B cell (primary cell): ENCODE measurements around the gene BAMBI. TPM values are rescaled to one million over a fixed set of nuclear protein-coding genes. Genes with fewer than 3 reads are reported as not detected.

Experiments used
- ATAC-seq: fragments of 200-7000 bp; cut with Tn5 transposase; one replicate; pipeline ENCODE4 v1.10.0; 2021; ENCODE audit warnings: low read depth, mild to moderate bottlenecking, moderate number of reproducible peaks, moderate library complexity
- CTCF ChIA-PET: fragments of 350-600 bp; sonication (Branson Sonifier 250); formaldehyde crosslinking; loops from one replicate; lab custom pipeline; 2021; ENCODE audit warnings: antibody characterized with exemption, inconsistent platforms; lab: Charles Lee
- POLR2A ChIA-PET: fragments of 350-600 bp; sonication (Branson Sonifier 250); formaldehyde crosslinking; loops from one replicate; lab custom pipeline; 2021; ENCODE audit warnings: antibody characterized with exemption; lab: Charles Lee
- DNase-seq: peaks from one replicate; pipeline ENCODE4 v3.0.0; 2013
- H2AFZ ChIP-seq: 2 replicates; pipeline ENCODE4 v1.6.1; 2012; ENCODE audit warnings: mild to moderate bottlenecking, low read depth, low read length; ENCODE audit not compliant: insufficient read depth, poor library complexity, severe bottlenecking
- H3K27ac ChIP-seq, 2 donors: 1 replicate in 1 of 2; 2 replicates in 1 of 2; pipeline ENCODE4 v1.5.1; 2012 to 2013; ENCODE audit warnings: low read length in 2 of 2, mild to moderate bottlenecking in 2 of 2, moderate library complexity in 1 of 2
- H3K27me3 ChIP-seq, 4 experiments: fragments of 200-600 bp in 1 of 4; sonication (generic) in 1 of 4; replicated peaks in 1 of 4; 1 replicate in 2 of 4; 2 replicates in 2 of 4; pipeline versions ENCODE4 v1.6.1 to v1.7.0; 2013 to 2016; ENCODE audit warnings: low read length in 3 of 4, mild to moderate bottlenecking in 2 of 4, mixed read lengths in 1 of 4, moderate library complexity in 1 of 4; ENCODE audit not compliant: insufficient read depth in 4 of 4, control insufficient read depth in 3 of 4; ENCODE audit errors: control extremely low read depth in 1 of 4
- H3K36me3 ChIP-seq, 2 experiments: replicated peaks in 1 of 2; 1 replicate in 1 of 2; 2 replicates in 1 of 2; pipeline versions ENCODE4 v1.6.1 to v1.7.1; 2013; ENCODE audit warnings: low read length in 1 of 2; ENCODE audit not compliant: insufficient read depth in 2 of 2, control insufficient read depth in 1 of 2; ENCODE audit errors: control extremely low read depth in 1 of 2, extremely low read depth in 1 of 2
- H3K4me1 ChIP-seq, 2 donors: fragments of 200-600 bp in 1 of 2; sonication (generic) in 1 of 2; 1 replicate in 1 of 2; 2 replicates in 1 of 2; pipeline versions ENCODE4 v1.5.1 to v1.6.1; 2013 to 2017; ENCODE audit warnings: low read length in 2 of 2; ENCODE audit not compliant: control insufficient read depth in 2 of 2, insufficient read depth in 2 of 2
- H3K4me2 ChIP-seq: replicated peaks from 2 replicates; pipeline ENCODE3; 2012; ENCODE audit warnings: mild to moderate bottlenecking, low read depth, low read length; ENCODE audit not compliant: poor library complexity, severe bottlenecking
- H3K4me3 ChIP-seq, 5 experiments: fragments of 200-600 bp in 1 of 5; sonication (generic) in 1 of 5; 1 replicate in 3 of 5; 2 replicates in 2 of 5; pipeline versions ENCODE4 v1.5.1 to v1.7.0; 2011 to 2016; ENCODE audit warnings: low read length in 4 of 5, mild to moderate bottlenecking in 4 of 5, low read depth in 2 of 5, control low read depth in 1 of 5, moderate library complexity in 1 of 5; ENCODE audit not compliant: insufficient read depth in 1 of 5; ENCODE audit errors: control extremely low read depth in 1 of 5, extremely low read depth in 1 of 5
- H3K79me2 ChIP-seq: fragments of 200-600 bp; sonication (generic); one replicate; pipeline ENCODE4 v1.6.0; 2016; ENCODE audit warnings: low read length; ENCODE audit not compliant: control insufficient read depth, insufficient read depth
- H3K9ac ChIP-seq: fragments of 200-600 bp; sonication (generic); 2 replicates; pipeline ENCODE4 v1.6.1; 2017; ENCODE audit warnings: mild to moderate bottlenecking, low read length, moderate library complexity
- H3K9me3 ChIP-seq, 3 donors: one replicate each; pipeline versions ENCODE4 v1.6.1 to v1.7.1; 2013; ENCODE audit warnings: low read length in 2 of 3; ENCODE audit not compliant: control insufficient read depth in 2 of 3, insufficient read depth in 1 of 3; ENCODE audit errors: control extremely low read depth in 1 of 3
- H4K20me1 ChIP-seq: 2 replicates; pipeline ENCODE4 v1.6.0; 2012; ENCODE audit warnings: mild to moderate bottlenecking, low read length; ENCODE audit not compliant: insufficient read depth, control insufficient read depth, poor library complexity, severe bottlenecking
- H3K27ac Mint-ChIP-seq: one replicate; pipeline ENCODE4 v1.8.0; 2021; ENCODE audit warnings: mixed read lengths
- H3K27me3 Mint-ChIP-seq: one replicate; pipeline ENCODE4 v1.8.0; 2021; ENCODE audit warnings: mixed read lengths
- H3K4me1 Mint-ChIP-seq: one replicate; pipeline ENCODE4 v1.8.0; 2021; ENCODE audit warnings: mixed read lengths
- H3K4me3 Mint-ChIP-seq: one replicate; pipeline ENCODE4 v1.8.0; 2021; ENCODE audit warnings: mixed read lengths
- H3K9me3 Mint-ChIP-seq: one replicate; pipeline ENCODE4 v1.8.0; 2022; ENCODE audit warnings: mixed read lengths; ENCODE audit not compliant: insufficient read depth
- CTCF ChIP-seq: fragments of 200-600 bp; IDR thresholded peaks from one replicate; pipeline ENCODE4 v1.8.0; 2022; ENCODE audit warnings: antibody characterized with exemption, mild to moderate bottlenecking
- EZH2 ChIP-seq: IDR thresholded peaks from 2 replicates; pipeline ENCODE4 v1.6.1; 2012; ENCODE audit warnings: borderline replicate concordance, low read depth, mild to moderate bottlenecking, moderate library complexity, low read length; ENCODE audit not compliant: insufficient read depth, poor library complexity, severe bottlenecking
- WGBS: methylation state at CpG from one replicate; pipeline ENCODE4 v1.1.5; 2013; ENCODE audit warnings: missing lambda C conversion rate; ENCODE audit not compliant: insufficient coverage; 5-methylcytosine and 5-hydroxymethylcytosine counted together
- intact Hi-C: fragments of 100-400 bp; cut with micrococcal nuclease; formaldehyde crosslinking; loops from one replicate; pipeline ENCODE4 v1.10.0; 2022
- polyA plus RNA-seq: library from polyadenylated mRNA; depleted of rRNA; stranded (reverse); fragments of >200 nt; gene quantifications from 2 replicates; pipeline ENCODE4 v1.2.3, GENCODE V29; 2012
- total RNA-seq, 2 donors: library from RNA; stranded (reverse); fragments of 120-200 nt in 1 of 2; gene quantifications; 1 replicate in 1 of 2; 2 replicates in 1 of 2; pipeline versions ENCODE4 v1.2.3 to v1.2.4, GENCODE V29; 2013 to 2022

The BAMBI gene
- total and polyA plus RNA-seq, 2 donors (not counting 1 experiment from before 2014, with no cell fraction given) = 0.84 to 1.9 TPM

DNA sequence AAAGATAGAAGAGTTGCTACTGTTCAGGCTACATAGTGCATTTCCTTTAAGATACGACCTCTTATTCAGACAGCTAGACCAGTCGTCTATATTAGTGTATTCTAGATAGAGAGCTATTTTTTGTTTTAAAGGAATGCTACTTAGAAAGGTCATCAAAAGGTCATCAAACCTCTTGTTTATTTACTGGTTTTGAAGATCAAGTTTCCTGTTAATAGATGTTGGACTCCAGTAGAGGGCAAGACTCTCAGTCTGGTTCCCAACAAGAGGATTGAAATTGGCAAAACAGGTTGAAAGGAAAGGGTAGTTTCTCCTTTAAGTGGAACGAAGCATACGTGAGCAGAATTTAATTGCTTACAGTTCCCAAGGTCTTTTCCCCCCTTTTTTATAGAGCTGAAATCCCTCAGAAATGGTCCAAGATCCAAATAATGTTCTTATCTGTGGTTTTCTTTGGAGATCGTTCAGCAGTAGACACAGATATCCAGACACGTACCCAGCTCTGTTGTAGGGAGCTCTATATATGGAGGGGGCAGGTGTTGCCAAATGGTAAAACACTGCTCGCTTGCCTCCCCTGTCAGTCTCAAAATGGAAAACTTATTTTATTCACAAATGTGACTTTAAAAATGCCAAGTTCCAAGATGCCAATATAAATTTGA lies 37.2 kb downstream of the BAMBI start:
- TF ChIP-seq CTCF = no peak
- TF ChIP-seq EZH2 = no peak
- peaks cover 0 to 15% (median 0%) of the 10 kb centered on the region in 3 donors for H3K9me3 ChIP-seq
- Mint-ChIP-seq H3K9me3 (no peaks in the 10 kb centered on the region), H3K27me3 (peaks cover 7% of the 10 kb centered on the region), H3K4me3 (no peak overlapping the region), H3K4me1 (no peaks in the 10 kb centered on the region), H3K27ac (no peak overlapping the region)
- no peak overlapping the region for H3K4me2 ChIP-seq
- no peaks in the 10 kb centered on the region for H3K36me3 ChIP-seq
- WGBS = 100% methylated on average over 2 of the region's 7 CpGs
- no peaks in the 10 kb centered on the region for H3K4me1 ChIP-seq
- no peak for DNase-seq
- H3K27me3 ChIP-seq = peaks cover 0 to 4% (median 1%) of the 10 kb centered on the region in 4 experiments
- no peak overlapping the region for H2AFZ ChIP-seq
- POLR2A ChIA-PET = no interaction called here
- H3K4me3 ChIP-seq = no peak overlapping the region
- H3K79me2 ChIP-seq = no peaks in the 10 kb centered on the region
- no peaks in the 10 kb centered on the region for H4K20me1 ChIP-seq
- no peak for ATAC-seq
- no peak overlapping the region for H3K27ac ChIP-seq
- intact Hi-C loops = no loop called here
- CTCF ChIA-PET = no interaction called here
- no peak overlapping the region for H3K9ac ChIP-seq

DNA sequence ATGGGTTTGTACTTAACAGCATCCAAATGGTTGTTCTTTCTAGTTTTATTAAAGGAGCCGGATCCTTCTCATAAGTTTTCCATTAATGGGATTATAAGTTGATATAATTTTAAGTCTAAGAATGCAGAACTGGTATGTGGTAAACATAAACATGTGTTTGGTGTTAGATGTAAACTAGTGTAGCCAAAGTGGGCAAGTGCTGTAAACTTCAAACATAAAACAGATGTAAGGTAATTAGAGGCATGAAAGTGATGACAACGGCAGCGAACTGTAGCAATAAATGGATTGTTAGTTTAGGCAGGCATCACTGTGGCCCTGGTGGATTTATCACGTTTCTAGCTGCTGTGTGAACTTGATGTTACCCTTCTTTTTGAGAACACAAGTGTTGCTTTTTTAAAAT lies 37.9 kb downstream of the BAMBI start:
- H3K4me1 ChIP-seq = no peaks in the 10 kb centered on the region
- no peak overlapping the region for H2AFZ ChIP-seq
- 77% methylated on average over 3 of the region's 4 CpGs for WGBS
- peaks cover 11% of the 10 kb centered on the region for H3K27me3 Mint-ChIP-seq
- ChIA-PET CTCF (no interaction called here), POLR2A (no interaction called here)
- peaks cover 0 to 15% (median 0%) of the 10 kb centered on the region in 3 donors for H3K9me3 ChIP-seq
- H3K27me3 ChIP-seq = peaks cover 0 to 6% (median 1%) of the 10 kb centered on the region in 4 experiments
- H3K27ac ChIP-seq = no peak overlapping the region
- no peaks in the 10 kb centered on the region for H3K79me2 ChIP-seq
- no peak overlapping the region for H3K4me2 ChIP-seq
- no peaks in the 10 kb centered on the region for H3K36me3 ChIP-seq
- ATAC-seq (no peak), DNase-seq (no peak)
- H4K20me1 ChIP-seq = no peaks in the 10 kb centered on the region
- H3K9me3 Mint-ChIP-seq = no peaks in the 10 kb centered on the region
- H3K4me3 ChIP-seq = no peak overlapping the region
- H3K9ac ChIP-seq = no peak overlapping the region
- no peak overlapping the region for H3K4me3 Mint-ChIP-seq
- H3K27ac Mint-ChIP-seq = no peak overlapping the region
- TF ChIP-seq CTCF (no peak), EZH2 (no peak)
- intact Hi-C loops = no loop called here
- H3K4me1 Mint-ChIP-seq = no peaks in the 10 kb centered on the region
